NCI-H69 (cell line): ENCODE results near the gene SPINK8.

ENCODE experiments used
- DNase-seq: peaks from one replicate; lab custom pipeline; 2025; lab: John Stamatoyannopoulos, UW

The SPINK8 gene

GRCh38 chr3:48320996-48321395, 12.5 kb downstream of the SPINK8 start:
- DNase-seq, result no peak

DNA sequence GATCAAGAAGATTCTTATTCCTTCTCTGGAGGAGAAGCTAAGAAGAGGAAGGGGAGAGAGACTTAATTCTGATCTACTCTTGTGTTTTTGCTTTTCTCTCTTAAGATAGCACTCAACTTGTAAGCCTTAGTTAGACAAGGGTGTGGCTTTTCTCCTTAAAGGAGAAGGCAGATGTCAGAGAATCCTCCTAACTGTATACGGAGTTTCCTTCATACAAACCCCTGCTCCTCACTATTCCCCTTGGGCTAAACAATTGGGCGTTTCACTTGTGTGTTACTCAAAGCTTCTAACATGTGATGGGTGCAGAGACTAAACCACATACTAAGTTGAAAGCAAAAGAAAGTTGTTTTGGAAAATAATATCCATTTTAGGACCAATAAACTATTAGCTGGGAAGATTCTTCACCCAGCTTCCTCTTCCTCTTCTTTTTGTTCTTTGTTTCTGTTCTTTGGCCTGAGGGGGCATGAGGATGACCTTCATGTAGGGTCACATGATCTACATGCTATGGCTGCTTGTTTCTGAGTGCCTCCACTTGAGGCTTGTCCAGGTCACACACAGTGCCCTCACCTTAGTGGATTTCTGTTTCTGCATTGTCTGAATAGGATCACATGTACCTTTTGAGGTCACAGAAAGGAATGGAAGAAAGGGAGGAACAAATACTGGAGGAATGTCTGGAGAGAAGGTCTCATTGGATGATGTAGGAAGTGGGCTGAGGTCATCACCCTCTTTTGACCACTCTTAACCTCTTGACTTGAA, 14.6 kb downstream of the SPINK8 start:
- no peak for DNase-seq

GRCh38 chr3:48314542-48314941, 18.9 kb downstream of the SPINK8 start:
- DNase-seq, result no peak

GRCh38 chr3:48306860-48307530, 26.5 kb downstream of the SPINK8 start:
- no peak for DNase-seq

DNA sequence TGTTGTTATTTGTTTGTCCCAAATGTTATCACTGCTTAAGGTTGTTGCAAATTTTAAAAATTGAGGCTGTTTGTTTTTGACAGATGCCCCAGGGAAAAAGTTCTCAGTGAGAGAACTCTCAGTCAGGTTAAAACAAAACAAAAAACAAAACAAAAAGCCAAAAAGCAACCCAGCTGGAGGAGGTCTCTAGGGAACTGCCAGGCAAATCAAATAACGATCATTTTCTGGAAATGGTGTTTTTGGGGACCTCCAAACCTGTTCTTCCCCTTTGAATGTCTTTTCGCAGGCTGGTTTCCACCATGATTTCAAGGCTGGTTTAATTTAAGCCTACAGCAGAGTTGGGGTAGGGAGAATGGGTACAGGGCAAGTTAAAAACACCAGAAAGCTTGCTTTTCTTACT, 27.2 kb downstream of the SPINK8 start:
- DNase-seq, result no peak

- no peak for DNase-seq
Measured at GRCh38 chr3:48305396-48305795, 28.1 kb downstream of the SPINK8 start.

GRCh38 chr3:48303021-48303420, 30.4 kb downstream of the SPINK8 start:
- no peak for DNase-seq

DNA sequence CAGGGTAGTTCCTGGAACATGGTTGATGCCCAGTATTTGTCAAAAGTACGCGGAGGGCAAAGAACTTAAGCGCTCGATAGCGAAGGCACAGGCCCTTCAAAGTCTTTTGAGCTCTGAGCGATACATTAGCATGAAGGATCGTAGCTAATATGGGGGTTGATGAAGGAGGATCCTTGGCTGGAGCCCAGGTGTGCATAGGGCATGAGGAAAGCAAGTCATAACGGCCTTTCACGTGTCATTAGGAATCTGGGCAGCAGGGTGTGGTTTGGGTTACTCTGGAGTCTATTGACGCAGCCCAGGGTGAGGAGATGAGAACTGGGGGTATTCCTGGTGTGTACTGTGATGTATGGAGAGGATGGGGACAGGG, 31.7 kb downstream of the SPINK8 start:
- peak; percentile 61 for DNase-seq

GRCh38 chr3:48301020-48301799, 32.3 kb downstream of the SPINK8 start, which contains the start of gene NME6:
Gene NME6, minus strand, starts transcription at chr3:48301367.
- DNase-seq, result peak; percentile 88

GRCh38 chr3:48299746-48300712, 33.4 kb downstream of the SPINK8 start:
- DNase-seq, result no peak

DNA sequence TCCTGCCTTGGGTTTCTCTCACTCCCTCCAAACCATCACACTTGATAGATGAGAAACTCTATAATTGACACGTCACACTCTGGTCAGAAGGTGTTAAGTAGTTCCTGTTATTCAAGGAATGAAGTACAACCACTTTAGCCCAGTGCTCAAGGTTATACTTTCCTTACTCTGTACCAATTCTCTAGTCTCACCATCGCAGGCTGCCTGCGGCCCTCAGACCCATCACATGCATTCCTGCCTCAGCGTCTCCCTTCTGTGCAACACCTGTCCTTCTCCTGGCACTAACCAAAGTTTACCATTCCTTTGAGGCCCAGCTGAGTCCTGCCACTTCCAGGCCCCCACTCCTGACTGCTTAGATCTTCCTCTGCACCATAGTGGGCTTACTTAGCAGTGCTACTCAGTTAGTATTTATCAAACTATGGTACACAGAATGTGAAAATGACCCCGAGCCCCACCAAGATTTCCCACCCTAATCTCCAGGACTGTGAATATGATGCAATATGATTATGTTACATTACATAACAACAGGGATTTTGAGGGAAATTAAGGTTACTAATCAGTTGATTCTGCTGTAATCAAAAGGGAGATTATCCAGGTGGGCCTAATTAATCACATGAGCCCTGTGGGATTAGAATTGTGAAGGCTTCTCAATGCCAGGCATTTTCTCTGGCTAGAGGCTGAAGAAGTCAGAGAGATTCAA, 36.2 kb downstream of the SPINK8 start:
- DNase-seq, result no peak

- DNase-seq, result no peak
Measured at GRCh38 chr3:48296699-48297098, 36.8 kb downstream of the SPINK8 start.

DNA sequence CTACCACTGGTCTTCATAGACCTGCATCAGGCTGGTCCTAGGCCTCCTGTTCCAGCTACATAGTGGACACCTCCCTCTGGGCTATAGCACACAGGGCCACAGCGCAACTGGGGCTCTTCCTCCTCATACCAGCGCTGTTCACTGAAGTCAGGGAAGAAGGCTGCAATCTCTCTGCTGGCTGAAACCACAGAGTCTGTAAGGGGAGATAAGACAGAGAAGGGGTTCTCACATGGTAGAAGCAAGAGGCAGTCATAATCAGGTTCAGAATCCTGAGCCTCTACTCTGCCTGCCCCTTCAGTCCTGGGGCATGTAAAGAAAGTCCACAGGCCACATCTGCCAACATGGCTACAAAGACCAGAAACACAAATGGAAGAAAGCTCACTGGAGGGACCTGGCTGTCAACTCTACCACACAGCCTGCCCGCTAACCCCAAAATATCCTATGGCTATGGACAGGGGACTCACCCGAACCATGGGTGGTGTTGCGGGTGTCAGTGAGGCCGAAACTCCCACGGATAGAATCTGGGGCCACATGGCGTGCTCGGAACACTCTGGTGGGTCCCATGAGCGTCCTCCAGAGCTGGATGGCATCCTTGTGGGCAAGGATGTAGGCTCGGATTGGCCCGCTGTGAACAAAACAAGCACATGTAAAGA, 38.7 kb downstream of the SPINK8 start:
- DNase-seq, result no peak

DNA sequence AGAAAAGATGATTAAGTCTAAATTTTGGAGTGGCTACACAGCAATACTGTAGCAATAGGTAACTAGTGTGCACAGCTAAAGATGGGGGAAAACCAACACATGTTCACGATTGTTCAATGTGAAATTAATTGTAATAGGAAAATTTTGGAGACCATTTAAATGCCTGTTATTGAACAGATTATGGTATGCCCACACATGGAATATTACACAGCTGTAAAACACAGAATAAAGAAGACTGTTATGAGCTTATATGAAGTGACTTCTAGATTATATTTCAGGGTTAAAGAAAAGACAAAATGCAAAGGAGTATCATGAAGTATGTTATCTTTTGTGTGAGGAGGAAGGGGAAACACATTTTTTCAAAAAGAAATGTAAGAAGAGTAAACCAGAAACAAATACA, 43.8 kb downstream of the SPINK8 start:
- DNase-seq, result no peak

DNA sequence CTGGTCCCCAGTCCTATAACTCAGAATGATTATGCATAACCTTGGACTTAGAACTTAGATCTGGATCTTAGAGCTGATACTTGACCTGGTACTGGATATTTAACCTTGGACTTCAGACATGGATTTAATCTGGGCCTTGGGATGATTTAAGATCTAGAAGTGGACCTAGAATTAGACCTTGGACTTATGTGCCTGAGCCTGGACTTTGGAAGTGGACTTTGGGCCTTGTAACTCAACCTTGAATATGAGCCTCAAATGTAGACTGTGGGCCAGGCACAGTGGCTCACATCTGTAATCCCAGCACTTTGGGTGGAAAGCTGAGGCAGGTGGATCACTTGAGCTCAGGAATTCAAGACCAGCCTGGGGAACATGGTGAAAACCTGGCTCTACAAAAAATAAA, 46.4 kb downstream of the SPINK8 start:
- DNase-seq, result no peak

DNA sequence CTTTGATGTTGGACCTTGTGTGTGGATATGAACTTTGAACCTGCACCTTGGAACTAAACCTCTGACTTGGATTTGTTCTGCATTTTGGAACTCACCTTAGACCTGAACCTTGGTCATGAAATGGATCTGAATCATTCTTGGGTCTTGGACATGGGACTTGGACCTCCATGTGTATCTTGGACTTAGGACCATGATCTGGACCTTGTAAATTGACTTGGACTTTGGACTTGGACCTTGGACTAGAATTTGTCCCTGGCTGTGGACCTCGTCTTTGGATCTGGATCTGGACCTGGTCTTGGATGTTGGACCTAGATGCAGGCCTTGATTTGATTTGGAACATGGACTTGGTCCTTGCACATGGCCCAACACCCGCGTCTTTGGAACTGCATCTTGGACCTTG, 47.2 kb downstream of the SPINK8 start:
- no peak for DNase-seq

GRCh38 chr3:48285675-48286074, 47.8 kb downstream of the SPINK8 start:
- no peak for DNase-seq

GRCh38 chr3:48285132-48285531, 48.3 kb downstream of the SPINK8 start:
- DNase-seq, result no peak

DNA sequence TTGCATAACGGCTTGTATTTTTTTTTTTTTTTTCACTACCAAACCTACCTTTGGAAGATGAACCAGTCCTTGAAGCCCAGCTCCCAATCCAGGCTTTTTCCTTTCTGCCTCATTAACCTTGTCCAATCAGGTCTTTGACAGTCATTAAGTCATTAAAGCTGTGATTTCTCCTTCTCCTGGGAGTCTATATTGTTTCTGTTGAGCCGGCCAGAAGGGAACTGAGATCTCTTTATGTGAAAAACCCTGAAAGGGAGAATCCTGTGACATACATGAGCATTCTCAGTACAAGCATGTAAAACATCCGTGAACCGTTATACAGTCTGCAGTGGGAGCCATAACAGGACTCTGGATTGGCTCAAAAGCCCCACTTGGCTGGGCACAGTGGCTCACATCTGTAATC, 52.6 kb downstream of the SPINK8 start:
- peak; percentile 68 for DNase-seq

GRCh38 chr3:48278884-48279559, 54.4 kb downstream of the SPINK8 start:
- DNase-seq, result no peak
